ENCODE measurements around the gene MRPS27.
"Not testable (repeated sequence)": the region's sequence is repeated elsewhere in the genome, so short reads cannot be mapped to it uniquely, and the experiment has no call there.

Gene MRPS27

GRCh38 chr5:72307573-72307967 lies 12.5 kb downstream of the MRPS27 start:
- H3K4me3 ChIP-seq (ENCODE audit: insufficient read depth, low read depth, low read length, poor library complexity, severe bottlenecking), result peak overlapping the region; percentile 74
- no peak for DNase-seq
- no peaks in the 10 kb centered on the region for H3K27me3 ChIP-seq (replicated peaks; ENCODE audit: control insufficient read depth, insufficient read depth, low read length, poor library complexity, severe bottlenecking)
- peaks cover 10% of the 10 kb centered on the region for H3K36me3 ChIP-seq (ENCODE audit: control insufficient read depth, insufficient read depth, low read length)
- no peaks in the 10 kb centered on the region for H3K9me3 ChIP-seq (ENCODE audit: control insufficient read depth, low read length)
- no peaks in the 10 kb centered on the region for H3K4me1 ChIP-seq (ENCODE audit: control insufficient read depth, insufficient read depth, low read length, poor library complexity, severe bottlenecking)
- H3K27ac ChIP-seq (ENCODE audit: insufficient read depth, low read length, poor library complexity, severe bottlenecking), result peak overlapping the region; percentile 84

- DNase-seq, result no peak
- no peaks in the 10 kb centered on the region for H3K4me1 ChIP-seq (ENCODE audit: control insufficient read depth, insufficient read depth, low read length, poor library complexity, severe bottlenecking)
- H3K36me3 ChIP-seq (ENCODE audit: control insufficient read depth, insufficient read depth, low read length), result peaks cover 8% of the 10 kb centered on the region
- no peak overlapping the region for H3K4me3 ChIP-seq (ENCODE audit: insufficient read depth, low read depth, low read length, poor library complexity, severe bottlenecking)
- H3K27ac ChIP-seq (ENCODE audit: insufficient read depth, low read length, poor library complexity, severe bottlenecking), result no peak overlapping the region
- no peaks in the 10 kb centered on the region for H3K9me3 ChIP-seq (ENCODE audit: control insufficient read depth, low read length)
- H3K27me3 ChIP-seq (replicated peaks; ENCODE audit: control insufficient read depth, insufficient read depth, low read length, poor library complexity, severe bottlenecking), result no peaks in the 10 kb centered on the region
These were observed 14.6 kb downstream of the MRPS27 start for GRCh38 chr5:72305194-72306142.

- H3K9me3 ChIP-seq (ENCODE audit: control insufficient read depth, low read length), result no peaks in the 10 kb centered on the region
- H3K4me1 ChIP-seq (ENCODE audit: control insufficient read depth, insufficient read depth, low read length, poor library complexity, severe bottlenecking), result no peaks in the 10 kb centered on the region
- H3K27me3 ChIP-seq (replicated peaks; ENCODE audit: control insufficient read depth, insufficient read depth, low read length, poor library complexity, severe bottlenecking), result no peaks in the 10 kb centered on the region
- H3K4me3 ChIP-seq (ENCODE audit: insufficient read depth, low read depth, low read length, poor library complexity, severe bottlenecking), result no peak overlapping the region
- no peak overlapping the region for H3K27ac ChIP-seq (ENCODE audit: insufficient read depth, low read length, poor library complexity, severe bottlenecking)
- no peak for DNase-seq
- peaks cover 4% of the 10 kb centered on the region for H3K36me3 ChIP-seq (ENCODE audit: control insufficient read depth, insufficient read depth, low read length)
These were observed 17.9 kb downstream of the MRPS27 start for GRCh38 chr5:72302171-72302570.

GRCh38 chr5:72301557-72301956 lies 18.5 kb downstream of the MRPS27 start:
- no peak for DNase-seq
- Histone ChIP-seq H3K4me3 (ENCODE audit: insufficient read depth, low read depth, low read length, poor library complexity, severe bottlenecking) (no peak overlapping the region), H3K27ac (ENCODE audit: insufficient read depth, low read length, poor library complexity, severe bottlenecking) (no peak overlapping the region), H3K36me3 (ENCODE audit: control insufficient read depth, insufficient read depth, low read length) (peaks cover 4% of the 10 kb centered on the region), H3K27me3 (replicated peaks; ENCODE audit: control insufficient read depth, insufficient read depth, low read length, poor library complexity, severe bottlenecking) (no peaks in the 10 kb centered on the region), H3K4me1 (ENCODE audit: control insufficient read depth, insufficient read depth, low read length, poor library complexity, severe bottlenecking) (no peaks in the 10 kb centered on the region), H3K9me3 (ENCODE audit: control insufficient read depth, low read length) (no peaks in the 10 kb centered on the region)

GRCh38 chr5:72300590-72301339 lies 19.3 kb downstream of the MRPS27 start:
- no peaks in the 10 kb centered on the region for H3K27me3 ChIP-seq (replicated peaks; ENCODE audit: control insufficient read depth, insufficient read depth, low read length, poor library complexity, severe bottlenecking)
- H3K4me1 ChIP-seq (ENCODE audit: control insufficient read depth, insufficient read depth, low read length, poor library complexity, severe bottlenecking), result no peaks in the 10 kb centered on the region

GRCh38 chr5:72298711-72299110 lies 21.3 kb downstream of the MRPS27 start:
- H3K9me3 ChIP-seq (ENCODE audit: control insufficient read depth, low read length), result no peaks in the 10 kb centered on the region
- no peak for DNase-seq
- H3K27me3 ChIP-seq (replicated peaks; ENCODE audit: control insufficient read depth, insufficient read depth, low read length, poor library complexity, severe bottlenecking), result no peaks in the 10 kb centered on the region
- H3K4me1 ChIP-seq (ENCODE audit: control insufficient read depth, insufficient read depth, low read length, poor library complexity, severe bottlenecking), result no peaks in the 10 kb centered on the region
- H3K36me3 ChIP-seq (ENCODE audit: control insufficient read depth, insufficient read depth, low read length), result peaks cover 4% of the 10 kb centered on the region
- H3K4me3 ChIP-seq (ENCODE audit: insufficient read depth, low read depth, low read length, poor library complexity, severe bottlenecking), result no peak overlapping the region
- H3K27ac ChIP-seq (ENCODE audit: insufficient read depth, low read length, poor library complexity, severe bottlenecking), result no peak overlapping the region

More at GRCh38 chr5:72300590-72301339, 19.3 kb downstream of the MRPS27 start:
- Histone ChIP-seq H3K9me3 (ENCODE audit: control insufficient read depth, low read length) (no peaks in the 10 kb centered on the region), H3K36me3 (ENCODE audit: control insufficient read depth, insufficient read depth, low read length) (peaks cover 4% of the 10 kb centered on the region), H3K27ac (ENCODE audit: insufficient read depth, low read length, poor library complexity, severe bottlenecking) (no peak overlapping the region), H3K4me3 (ENCODE audit: insufficient read depth, low read depth, low read length, poor library complexity, severe bottlenecking) (no peak overlapping the region)
- DNase-seq, result no peak

GRCh38 chr5:72298136-72298535 lies 21.9 kb downstream of the MRPS27 start:
- not testable (repeated sequence) for H3K4me3 ChIP-seq (ENCODE audit: insufficient read depth, low read depth, low read length, poor library complexity, severe bottlenecking); H3K36me3 ChIP-seq (ENCODE audit: control insufficient read depth, insufficient read depth, low read length); H3K4me1 ChIP-seq (ENCODE audit: control insufficient read depth, insufficient read depth, low read length, poor library complexity, severe bottlenecking); H3K27me3 ChIP-seq (replicated peaks; ENCODE audit: control insufficient read depth, insufficient read depth, low read length, poor library complexity, severe bottlenecking); DNase-seq; H3K9me3 ChIP-seq (ENCODE audit: control insufficient read depth, low read length); H3K27ac ChIP-seq (ENCODE audit: insufficient read depth, low read length, poor library complexity, severe bottlenecking)

- no peaks in the 10 kb centered on the region for H3K4me1 ChIP-seq (ENCODE audit: control insufficient read depth, insufficient read depth, low read length, poor library complexity, severe bottlenecking)
These were observed 23.8 kb downstream of the MRPS27 start for GRCh38 chr5:72296256-72296655.

GRCh38 chr5:72295539-72295938 lies 24.5 kb downstream of the MRPS27 start:
- Histone ChIP-seq H3K4me1 (ENCODE audit: control insufficient read depth, insufficient read depth, low read length, poor library complexity, severe bottlenecking) (no peaks in the 10 kb centered on the region), H3K36me3 (ENCODE audit: control insufficient read depth, insufficient read depth, low read length) (peaks cover 5% of the 10 kb centered on the region), H3K4me3 (ENCODE audit: insufficient read depth, low read depth, low read length, poor library complexity, severe bottlenecking) (no peak overlapping the region), H3K27me3 (replicated peaks; ENCODE audit: control insufficient read depth, insufficient read depth, low read length, poor library complexity, severe bottlenecking) (no peaks in the 10 kb centered on the region), H3K27ac (ENCODE audit: insufficient read depth, low read length, poor library complexity, severe bottlenecking) (no peak overlapping the region), H3K9me3 (ENCODE audit: control insufficient read depth, low read length) (no peaks in the 10 kb centered on the region)
- DNase-seq, result no peak

More at GRCh38 chr5:72296256-72296655, 23.8 kb downstream of the MRPS27 start:
- Histone ChIP-seq H3K36me3 (ENCODE audit: control insufficient read depth, insufficient read depth, low read length) (peaks cover under 1% of the 10 kb centered on the region), H3K27ac (ENCODE audit: insufficient read depth, low read length, poor library complexity, severe bottlenecking) (no peak overlapping the region), H3K4me3 (ENCODE audit: insufficient read depth, low read depth, low read length, poor library complexity, severe bottlenecking) (no peak overlapping the region), H3K27me3 (replicated peaks; ENCODE audit: control insufficient read depth, insufficient read depth, low read length, poor library complexity, severe bottlenecking) (no peaks in the 10 kb centered on the region), H3K9me3 (ENCODE audit: control insufficient read depth, low read length) (no peaks in the 10 kb centered on the region)
- no peak for DNase-seq

GRCh38 chr5:72294473-72294872 lies 25.6 kb downstream of the MRPS27 start:
- Histone ChIP-seq H3K9me3 (ENCODE audit: control insufficient read depth, low read length) (no peaks in the 10 kb centered on the region), H3K27ac (ENCODE audit: insufficient read depth, low read length, poor library complexity, severe bottlenecking) (no peak overlapping the region), H3K27me3 (replicated peaks; ENCODE audit: control insufficient read depth, insufficient read depth, low read length, poor library complexity, severe bottlenecking) (no peaks in the 10 kb centered on the region), H3K4me3 (ENCODE audit: insufficient read depth, low read depth, low read length, poor library complexity, severe bottlenecking) (no peak overlapping the region), H3K4me1 (ENCODE audit: control insufficient read depth, insufficient read depth, low read length, poor library complexity, severe bottlenecking) (no peaks in the 10 kb centered on the region), H3K36me3 (ENCODE audit: control insufficient read depth, insufficient read depth, low read length) (peaks cover 7% of the 10 kb centered on the region)
- no peak for DNase-seq
